Activated naive CD8-positive, alpha-beta T cell treated with anti-CD3 and anti-CD28 coated beads, Interleukin-2, amount 50 U/mL, for 24 hours (primary cell): ENCODE data around the gene MPDU1.
A peak's percentile ranks its signal among the peaks of the same experiment; 100 is the strongest.
"Not testable (repeated sequence)": the region's sequence is repeated elsewhere in the genome, so short reads cannot be mapped to it uniquely, and the experiment has no call there.

Experiments
- ATAC-seq: fragments of 150-1000 bp; cut with Tn5 transposase; one replicate; pipeline ENCODE4 v1.10.0; 2021
- DNase-seq: peaks from one replicate; pipeline ENCODE4 v3.0.0; 2021
- H3K27ac Mint-ChIP-seq: one replicate; pipeline ENCODE4 v1.8.0; 2021; ENCODE audit warnings: mild to moderate bottlenecking, mixed read lengths
- H3K27me3 Mint-ChIP-seq: one replicate; pipeline ENCODE4 v1.8.0; 2021; ENCODE audit warnings: mixed read lengths
- H3K36me3 Mint-ChIP-seq: one replicate; pipeline ENCODE4 v1.8.0; 2021; ENCODE audit warnings: low read depth, mixed read lengths
- H3K4me1 Mint-ChIP-seq: one replicate; pipeline ENCODE4 v1.8.0; 2021; ENCODE audit warnings: mixed read lengths
- H3K4me3 Mint-ChIP-seq: one replicate; pipeline ENCODE4 v1.8.0; 2021; ENCODE audit warnings: mild to moderate bottlenecking, moderate library complexity, mixed read lengths
- H3K9me3 Mint-ChIP-seq: one replicate; pipeline ENCODE4 v1.8.0; 2021; ENCODE audit warnings: mixed read lengths

Gene MPDU1

GRCh38 chr17:7612294-7612640, 28.6 kb downstream of the MPDU1 start:
- no peak for DNase-seq
- H3K4me3 Mint-ChIP-seq, result peak overlapping the region; percentile 30
- no peak overlapping the region for H3K27ac Mint-ChIP-seq
- peaks cover 1% of the 10 kb centered on the region for H3K27me3 Mint-ChIP-seq
- H3K36me3 Mint-ChIP-seq, result peaks cover 21% of the 10 kb centered on the region
- no peaks in the 10 kb centered on the region for H3K9me3 Mint-ChIP-seq
- no peak for ATAC-seq
- H3K4me1 Mint-ChIP-seq, result peaks cover 43% of the 10 kb centered on the region

- ATAC-seq (no peak), DNase-seq (no peak)
- H3K4me1 Mint-ChIP-seq, result peaks cover 41% of the 10 kb centered on the region
- H3K27me3 Mint-ChIP-seq, result peaks cover 1% of the 10 kb centered on the region
- H3K27ac Mint-ChIP-seq, result peak overlapping the region; percentile 80
- H3K4me3 Mint-ChIP-seq, result peak overlapping the region; percentile 89
- H3K9me3 Mint-ChIP-seq, result no peaks in the 10 kb centered on the region
- H3K36me3 Mint-ChIP-seq, result peaks cover 21% of the 10 kb centered on the region
Measured at GRCh38 chr17:7613769-7614424, 30.2 kb downstream of the MPDU1 start.

GRCh38 chr17:7614425-7615264, 31.0 kb downstream of the MPDU1 start, which contains the start of gene FXR2:
TSS of gene FXR2 (minus strand) at chr17:7614897. CDS start at chr17:7614532, 365 bp downstream.
- peak; percentile 99 for DNase-seq

GRCh38 chr17:7615265-7615747, 31.7 kb downstream of the MPDU1 start:
- DNase-seq (no peak), ATAC-seq (no peak)
- Mint-ChIP-seq H3K4me1 (peaks cover 38% of the 10 kb centered on the region), H3K27me3 (peaks cover 1% of the 10 kb centered on the region), H3K36me3 (peaks cover 17% of the 10 kb centered on the region), H3K4me3 (peak overlapping the region; percentile 89), H3K27ac (peak overlapping the region; percentile 95), H3K9me3 (no peaks in the 10 kb centered on the region)

More at GRCh38 chr17:7614425-7615264, 31.0 kb downstream of the MPDU1 start, which contains the start of gene FXR2:
- peak within 1 kb of the TSS; percentile 89 for H3K4me3 Mint-ChIP-seq
- H3K36me3 Mint-ChIP-seq, result peaks cover 17% of the 10 kb centered on the region
- H3K9me3 Mint-ChIP-seq, result no peaks in the 10 kb centered on the region
- H3K4me1 Mint-ChIP-seq, result peaks cover 38% of the 10 kb centered on the region
- peak; percentile 94 for ATAC-seq
- H3K27ac Mint-ChIP-seq, result peak within 1 kb of the TSS; percentile 95
- peaks cover 1% of the 10 kb centered on the region for H3K27me3 Mint-ChIP-seq

GRCh38 chr17:7618608-7619007, 35.0 kb downstream of the MPDU1 start:
- DNase-seq (no peak), ATAC-seq (no peak)
- Mint-ChIP-seq H3K4me1 (peaks cover 10% of the 10 kb centered on the region), H3K36me3 (no peaks in the 10 kb centered on the region), H3K9me3 (no peaks in the 10 kb centered on the region), H3K27ac (no peak overlapping the region), H3K27me3 (peaks cover 1% of the 10 kb centered on the region), H3K4me3 (no peak overlapping the region)

- H3K36me3 Mint-ChIP-seq, result no peaks in the 10 kb centered on the region
- no peaks in the 10 kb centered on the region for H3K9me3 Mint-ChIP-seq
- no peak overlapping the region for H3K4me3 Mint-ChIP-seq
- H3K27me3 Mint-ChIP-seq, result no peaks in the 10 kb centered on the region
- H3K27ac Mint-ChIP-seq, result no peak overlapping the region
- ATAC-seq (no peak), DNase-seq (no peak)
- H3K4me1 Mint-ChIP-seq, result no peaks in the 10 kb centered on the region
Measured at GRCh38 chr17:7620835-7621234, 37.2 kb downstream of the MPDU1 start.

- Mint-ChIP-seq H3K27ac (no peak overlapping the region), H3K4me1 (peaks cover 14% of the 10 kb centered on the region), H3K27me3 (no peaks in the 10 kb centered on the region), H3K36me3 (no peaks in the 10 kb centered on the region), H3K9me3 (no peaks in the 10 kb centered on the region), H3K4me3 (no peak overlapping the region)
- ATAC-seq (no peak), DNase-seq (no peak)
Measured at GRCh38 chr17:7623661-7624060, 40.0 kb downstream of the MPDU1 start.

- not testable (repeated sequence) for H3K27ac Mint-ChIP-seq, H3K4me3 Mint-ChIP-seq, H3K9me3 Mint-ChIP-seq, ATAC-seq, H3K27me3 Mint-ChIP-seq, DNase-seq, H3K36me3 Mint-ChIP-seq
- peaks cover 14% of the 10 kb centered on the region for H3K4me1 Mint-ChIP-seq
Measured at GRCh38 chr17:7625749-7626148, 42.1 kb downstream of the MPDU1 start.

GRCh38 chr17:7626307-7626706, 42.7 kb downstream of the MPDU1 start:
- no peak overlapping the region for H3K27ac Mint-ChIP-seq
- no peak for DNase-seq

GRCh38 chr17:7626956-7627249, 43.3 kb downstream of the MPDU1 start:
- Mint-ChIP-seq H3K4me1 (peaks cover 14% of the 10 kb centered on the region), H3K4me3 (peak overlapping the region; percentile 82), H3K27me3 (no peaks in the 10 kb centered on the region), H3K9me3 (no peaks in the 10 kb centered on the region), H3K36me3 (no peaks in the 10 kb centered on the region), H3K27ac (no peak overlapping the region)
- DNase-seq (no peak), ATAC-seq (no peak)

More at GRCh38 chr17:7626307-7626706, 42.7 kb downstream of the MPDU1 start:
- Mint-ChIP-seq H3K9me3 (no peaks in the 10 kb centered on the region), H3K4me1 (peaks cover 14% of the 10 kb centered on the region), H3K4me3 (peak overlapping the region; percentile 82), H3K36me3 (no peaks in the 10 kb centered on the region), H3K27me3 (no peaks in the 10 kb centered on the region)
- ATAC-seq, result no peak

- Mint-ChIP-seq H3K36me3 (no peaks in the 10 kb centered on the region), H3K4me1 (peaks cover 14% of the 10 kb centered on the region), H3K4me3 (peak within 1 kb of the TSS; percentile 82), H3K27ac (peak within 1 kb of the TSS; percentile 31), H3K27me3 (no peaks in the 10 kb centered on the region), H3K9me3 (no peaks in the 10 kb centered on the region)
- peak; percentile 95 for ATAC-seq
- peak; percentile 87 for DNase-seq
Measured at GRCh38 chr17:7627250-7628121, 43.8 kb downstream of the MPDU1 start, which contains the start of gene SAT2. TSS of gene SAT2 (minus strand) at chr17:7627821. CDS start at chr17:7627635, 186 bp downstream.

GRCh38 chr17:7629939-7630571, 46.4 kb downstream of the MPDU1 start, which contains the start of gene SHBG:
TSS of gene SHBG (plus strand) at chr17:7630135. CDS start at chr17:7630173, 38 bp downstream.
- Mint-ChIP-seq H3K9me3 (no peaks in the 10 kb centered on the region), H3K27me3 (no peaks in the 10 kb centered on the region), H3K36me3 (no peaks in the 10 kb centered on the region), H3K27ac (no peak within 1 kb of the TSS), H3K4me3 (no peak within 1 kb of the TSS), H3K4me1 (peaks cover 14% of the 10 kb centered on the region)
- no peak for ATAC-seq
- no peak for DNase-seq

- H3K36me3 Mint-ChIP-seq, result no peaks in the 10 kb centered on the region
Measured at GRCh38 chr17:7631398-7632380, 48.0 kb downstream of the MPDU1 start.

More at GRCh38 chr17:7631398-7632380, 48.0 kb downstream of the MPDU1 start:
- no peaks in the 10 kb centered on the region for H3K9me3 Mint-ChIP-seq
- no peaks in the 10 kb centered on the region for H3K27me3 Mint-ChIP-seq
- H3K27ac Mint-ChIP-seq, result no peak overlapping the region
- DNase-seq, result no peak
- H3K4me3 Mint-ChIP-seq, result no peak overlapping the region
- no peak for ATAC-seq
- peaks cover 10% of the 10 kb centered on the region for H3K4me1 Mint-ChIP-seq
